Stimulated activated naive CD8-positive, alpha-beta T cell treated with anti-CD3 and anti-CD28 coated beads, Interleukin-15, Interleukin-2, amounts not matched to agents 100 ng/mL and 50 ng/mL, for 24 hours (primary cell): Measurements from ENCODE around the gene TAS1R2.
"Not testable (repeated sequence)": the region's sequence is repeated elsewhere in the genome, so short reads cannot be mapped to it uniquely, and the experiment has no call there.

ENCODE experiments used
- H3K27ac Mint-ChIP-seq: one replicate; pipeline ENCODE4 v1.8.0; 2021; ENCODE audit warnings: mild to moderate bottlenecking, mixed read lengths
- H3K27me3 Mint-ChIP-seq: one replicate; pipeline ENCODE4 v1.8.0; 2021; ENCODE audit warnings: mixed read lengths
- H3K36me3 Mint-ChIP-seq: one replicate; pipeline ENCODE4 v1.8.0; 2021; ENCODE audit warnings: low read depth, mixed read lengths
- H3K4me1 Mint-ChIP-seq: one replicate; pipeline ENCODE4 v1.8.0; 2021; ENCODE audit warnings: low read depth, mixed read lengths
- H3K4me3 Mint-ChIP-seq: one replicate; pipeline ENCODE4 v1.8.0; 2021; ENCODE audit warnings: mild to moderate bottlenecking, mixed read lengths
- H3K9me3 Mint-ChIP-seq: one replicate; pipeline ENCODE4 v1.8.0; 2021; ENCODE audit warnings: mixed read lengths

The TAS1R2 gene

GRCh38 chr1:18866314-18866713 is 6.9 kb upstream of the TAS1R2 start:
- H3K9me3 Mint-ChIP-seq: no peaks in the 10 kb centered on the region
- no peak overlapping the region for H3K27ac Mint-ChIP-seq

GRCh38 chr1:18865176-18865575 is 5.7 kb upstream of the TAS1R2 start:
- H3K4me1 Mint-ChIP-seq: no peaks in the 10 kb centered on the region
- peaks cover 7% of the 10 kb centered on the region for H3K27me3 Mint-ChIP-seq
- H3K27ac Mint-ChIP-seq: no peak overlapping the region
- no peaks in the 10 kb centered on the region for H3K9me3 Mint-ChIP-seq
- H3K36me3 Mint-ChIP-seq: no peaks in the 10 kb centered on the region
- no peak overlapping the region for H3K4me3 Mint-ChIP-seq

More at GRCh38 chr1:18866314-18866713, 6.9 kb upstream of the TAS1R2 start:
- H3K4me1 Mint-ChIP-seq: no peaks in the 10 kb centered on the region
- no peaks in the 10 kb centered on the region for H3K36me3 Mint-ChIP-seq
- peaks cover 7% of the 10 kb centered on the region for H3K27me3 Mint-ChIP-seq
- H3K4me3 Mint-ChIP-seq: no peak overlapping the region

GRCh38 chr1:18861590-18861989 is 2.1 kb upstream of the TAS1R2 start:
- no peaks in the 10 kb centered on the region for H3K9me3 Mint-ChIP-seq
- no peaks in the 10 kb centered on the region for H3K4me1 Mint-ChIP-seq
- no peak overlapping the region for H3K4me3 Mint-ChIP-seq
- H3K27me3 Mint-ChIP-seq: peaks cover 4% of the 10 kb centered on the region
- no peaks in the 10 kb centered on the region for H3K36me3 Mint-ChIP-seq
- H3K27ac Mint-ChIP-seq: no peak overlapping the region

- H3K27ac Mint-ChIP-seq: no peak overlapping the region
- peaks cover 5% of the 10 kb centered on the region for H3K27me3 Mint-ChIP-seq
- H3K4me3 Mint-ChIP-seq: no peak overlapping the region
- no peaks in the 10 kb centered on the region for H3K36me3 Mint-ChIP-seq
- H3K9me3 Mint-ChIP-seq: no peaks in the 10 kb centered on the region
- H3K4me1 Mint-ChIP-seq: no peaks in the 10 kb centered on the region
Measured at GRCh38 chr1:18861082-18861481, 1.6 kb upstream of the TAS1R2 start.

GRCh38 chr1:18858070-18858688 is 1.3 kb downstream of the TAS1R2 start:
- Mint-ChIP-seq H3K9me3 (no peaks in the 10 kb centered on the region), H3K4me3 (no peak overlapping the region), H3K4me1 (no peaks in the 10 kb centered on the region), H3K27ac (no peak overlapping the region), H3K36me3 (no peaks in the 10 kb centered on the region), H3K27me3 (peaks cover 11% of the 10 kb centered on the region)

- no peak overlapping the region for H3K4me3 Mint-ChIP-seq
- H3K36me3 Mint-ChIP-seq: no peaks in the 10 kb centered on the region
- no peaks in the 10 kb centered on the region for H3K9me3 Mint-ChIP-seq
- no peak overlapping the region for H3K27ac Mint-ChIP-seq
- peaks cover 11% of the 10 kb centered on the region for H3K27me3 Mint-ChIP-seq
- H3K4me1 Mint-ChIP-seq: no peaks in the 10 kb centered on the region
Measured at GRCh38 chr1:18856435-18856834, 3.0 kb downstream of the TAS1R2 start.

GRCh38 chr1:18855573-18855972 is 3.9 kb downstream of the TAS1R2 start:
- Mint-ChIP-seq H3K36me3 (no peaks in the 10 kb centered on the region), H3K27ac (no peak overlapping the region), H3K4me3 (no peak overlapping the region), H3K9me3 (no peaks in the 10 kb centered on the region), H3K4me1 (no peaks in the 10 kb centered on the region), H3K27me3 (peaks cover 11% of the 10 kb centered on the region)

- H3K9me3 Mint-ChIP-seq: no peaks in the 10 kb centered on the region
- no peaks in the 10 kb centered on the region for H3K36me3 Mint-ChIP-seq
- H3K4me3 Mint-ChIP-seq: no peak overlapping the region
- H3K4me1 Mint-ChIP-seq: no peaks in the 10 kb centered on the region
- peaks cover 11% of the 10 kb centered on the region for H3K27me3 Mint-ChIP-seq
- H3K27ac Mint-ChIP-seq: no peak overlapping the region
Measured at GRCh38 chr1:18854331-18855025, 5.0 kb downstream of the TAS1R2 start.

GRCh38 chr1:18852501-18852900 is 7.0 kb downstream of the TAS1R2 start:
- Mint-ChIP-seq H3K36me3 (no peaks in the 10 kb centered on the region), H3K4me1 (no peaks in the 10 kb centered on the region), H3K27ac (no peak overlapping the region), H3K27me3 (peaks cover 11% of the 10 kb centered on the region), H3K4me3 (no peak overlapping the region), H3K9me3 (no peaks in the 10 kb centered on the region)

- H3K36me3 Mint-ChIP-seq: no peaks in the 10 kb centered on the region
- no peak overlapping the region for H3K27ac Mint-ChIP-seq
- H3K27me3 Mint-ChIP-seq: no peaks in the 10 kb centered on the region
- H3K9me3 Mint-ChIP-seq: peaks cover under 1% of the 10 kb centered on the region
- no peaks in the 10 kb centered on the region for H3K4me1 Mint-ChIP-seq
- no peak overlapping the region for H3K4me3 Mint-ChIP-seq
Measured at GRCh38 chr1:18849261-18849711, 10.2 kb downstream of the TAS1R2 start.

GRCh38 chr1:18847723-18848122 is 11.7 kb downstream of the TAS1R2 start:
- not testable (repeated sequence) for H3K27me3 Mint-ChIP-seq, H3K4me1 Mint-ChIP-seq, H3K4me3 Mint-ChIP-seq, H3K9me3 Mint-ChIP-seq, H3K27ac Mint-ChIP-seq, H3K36me3 Mint-ChIP-seq

- peaks cover 5% of the 10 kb centered on the region for H3K9me3 Mint-ChIP-seq
- H3K4me1 Mint-ChIP-seq: no peaks in the 10 kb centered on the region
- no peaks in the 10 kb centered on the region for H3K36me3 Mint-ChIP-seq
- no peak overlapping the region for H3K4me3 Mint-ChIP-seq
- H3K27me3 Mint-ChIP-seq: peaks cover 11% of the 10 kb centered on the region
- H3K27ac Mint-ChIP-seq: no peak overlapping the region
Measured at GRCh38 chr1:18840145-18840544, 19.3 kb downstream of the TAS1R2 start.

GRCh38 chr1:18836654-18837053 is 22.8 kb downstream of the TAS1R2 start:
- Mint-ChIP-seq H3K4me1 (no peaks in the 10 kb centered on the region), H3K27ac (no peak overlapping the region), H3K36me3 (no peaks in the 10 kb centered on the region), H3K27me3 (peaks cover 13% of the 10 kb centered on the region), H3K4me3 (no peak overlapping the region), H3K9me3 (no peaks in the 10 kb centered on the region)

GRCh38 chr1:18832319-18832718 is 27.1 kb downstream of the TAS1R2 start:
- not testable (repeated sequence) for H3K4me3 Mint-ChIP-seq, H3K27ac Mint-ChIP-seq, H3K36me3 Mint-ChIP-seq, H3K9me3 Mint-ChIP-seq, H3K4me1 Mint-ChIP-seq
- peaks cover 18% of the 10 kb centered on the region for H3K27me3 Mint-ChIP-seq

- Mint-ChIP-seq H3K4me3 (no peak overlapping the region), H3K27ac (no peak overlapping the region), H3K36me3 (no peaks in the 10 kb centered on the region)
Measured at GRCh38 chr1:18831656-18832055, 27.8 kb downstream of the TAS1R2 start.

GRCh38 chr1:18830596-18830995 is 28.9 kb downstream of the TAS1R2 start:
- H3K4me3 Mint-ChIP-seq: no peak overlapping the region
- no peaks in the 10 kb centered on the region for H3K4me1 Mint-ChIP-seq
- peaks cover 3% of the 10 kb centered on the region for H3K9me3 Mint-ChIP-seq
- H3K27me3 Mint-ChIP-seq: peaks cover 13% of the 10 kb centered on the region
- H3K27ac Mint-ChIP-seq: no peak overlapping the region
- H3K36me3 Mint-ChIP-seq: no peaks in the 10 kb centered on the region

More at GRCh38 chr1:18831656-18832055, 27.8 kb downstream of the TAS1R2 start:
- H3K9me3 Mint-ChIP-seq: no peaks in the 10 kb centered on the region
- peaks cover 18% of the 10 kb centered on the region for H3K27me3 Mint-ChIP-seq
- no peaks in the 10 kb centered on the region for H3K4me1 Mint-ChIP-seq
